ENCODE results near the gene HECTD1.
"Not testable (repeated sequence)": the region's sequence is repeated elsewhere in the genome, so short reads cannot be mapped to it uniquely, and the experiment has no call there.

HECTD1 gene

GRCh38 chr14:31139301-31139847 is 68.2 kb downstream of the HECTD1 start:
- no peak for DNase-seq

- no peak for DNase-seq
These were observed 69.3 kb downstream of the HECTD1 start for GRCh38 chr14:31138301-31138700.

GRCh38 chr14:31137214-31137889 is 70.2 kb downstream of the HECTD1 start:
- DNase-seq: no peak

- no peak for DNase-seq
These were observed 74.5 kb downstream of the HECTD1 start for GRCh38 chr14:31133133-31133532.

GRCh38 chr14:31128601-31129526 is 78.7 kb downstream of the HECTD1 start:
- DNase-seq: no peak

- DNase-seq: peak; percentile 12
These were observed 79.9 kb downstream of the HECTD1 start for GRCh38 chr14:31127690-31128089.

- no peak for DNase-seq
These were observed 80.9 kb downstream of the HECTD1 start for GRCh38 chr14:31126680-31127079.

- no peak for DNase-seq
These were observed 82.4 kb downstream of the HECTD1 start for GRCh38 chr14:31125231-31125630.

GRCh38 chr14:31124197-31124596 is 83.4 kb downstream of the HECTD1 start:
- peak; percentile 23 for DNase-seq

- DNase-seq: no peak
These were observed 84.7 kb downstream of the HECTD1 start for GRCh38 chr14:31122921-31123320.

- no peak for DNase-seq
These were observed 85.4 kb downstream of the HECTD1 start for GRCh38 chr14:31122098-31122611.

- no peak for DNase-seq
These were observed 88.7 kb downstream of the HECTD1 start for GRCh38 chr14:31118892-31119291.

- DNase-seq: no peak
These were observed 93.8 kb downstream of the HECTD1 start for GRCh38 chr14:31113794-31114193.

- DNase-seq: no peak
These were observed 96.7 kb downstream of the HECTD1 start for GRCh38 chr14:31110872-31111271.

GRCh38 chr14:31109257-31109656 is 98.3 kb downstream of the HECTD1 start:
- no peak for DNase-seq

- DNase-seq: no peak
These were observed 100.8 kb downstream of the HECTD1 start for GRCh38 chr14:31106768-31107167.

- no peak for DNase-seq
These were observed 110.5 kb downstream of the HECTD1 start for GRCh38 chr14:31097081-31097480.

GRCh38 chr14:31096255-31096654 is 111.3 kb downstream of the HECTD1 start:
- no peak for DNase-seq

- DNase-seq: not testable (repeated sequence)
These were observed 111.8 kb downstream of the HECTD1 start for GRCh38 chr14:31095817-31096216.

GRCh38 chr14:31093884-31094839 is 113.4 kb downstream of the HECTD1 start:
- DNase-seq: not testable (repeated sequence)

GRCh38 chr14:31092160-31092708 is 115.4 kb downstream of the HECTD1 start:
- no peak for DNase-seq
